GM13976 (cell line): Measurements from ENCODE around the gene DISC1.
"Not testable (repeated sequence)": the region's sequence is repeated elsewhere in the genome, so short reads cannot be mapped to it uniquely, and the experiment has no call there.

Experiments used
- DNase-seq: peaks from one replicate; pipeline ENCODE4 v3.0.0; 2012; ENCODE audit warnings: low spot score
- CTCF ChIP-seq: IDR thresholded peaks from 2 replicates; pipeline ENCODE4 v1.5.1; 2012; ENCODE audit warnings: borderline replicate concordance, mild to moderate bottlenecking; ENCODE audit not compliant: insufficient read depth; ENCODE audit errors: extremely low read depth, missing control alignments, control extremely low read depth
- in situ Hi-C: fragments of 300-500 bp; cut with MboI; formaldehyde crosslinking; loops from one replicate; pipeline ENCODE4 v1.12.0; 2022; ENCODE audit warnings: low sequenced_read_pairs, mixed read lengths, inconsistent platforms; ENCODE audit not compliant: unreplicated experiment

The DISC1 gene

GRCh38 chr1:231761252-231761651 lies 134.7 kb downstream of the DISC1 start:
- no peak for DNase-seq
- TF ChIP-seq CTCF, result no peak
- in situ Hi-C loops, result no loop called here

GRCh38 chr1:231761747-231762541 lies 135.4 kb downstream of the DISC1 start:
- no peak for DNase-seq
- in situ Hi-C loops, result no loop called here
- TF ChIP-seq CTCF, result no peak

GRCh38 chr1:231763456-231763855 lies 136.9 kb downstream of the DISC1 start:
- in situ Hi-C loops, result no loop called here
- DNase-seq, result no peak
- no peak for TF ChIP-seq CTCF

GRCh38 chr1:231765825-231766224 lies 139.2 kb downstream of the DISC1 start:
- in situ Hi-C loops, DNase-seq: not testable (repeated sequence)

- TF ChIP-seq CTCF, result no peak
- DNase-seq, result no peak
- in situ Hi-C loops, result no loop called here
Measured at GRCh38 chr1:231767471-231767870, 140.9 kb downstream of the DISC1 start.

GRCh38 chr1:231768416-231768815 lies 141.8 kb downstream of the DISC1 start:
- in situ Hi-C loops, result no loop called here
- no peak for TF ChIP-seq CTCF
- DNase-seq, result no peak

GRCh38 chr1:231770506-231771175 lies 144.1 kb downstream of the DISC1 start:
- no peak for TF ChIP-seq CTCF
- DNase-seq, result no peak
- in situ Hi-C loops, result no loop called here
